Esophagus muscularis mucosa (tissue), 3 donors: ENCODE measurements around the gene GNAT1.

Experiments used
- POLR2A ChIP-seq: fragments of 450-650 bp; IDR thresholded peaks from one replicate; pipeline ENCODE4 v1.6.1; 2017; ENCODE audit warnings: antibody characterized with exemption, moderate library complexity, mild to moderate bottlenecking, low read depth
- POLR2AphosphoS5 ChIP-seq, 2 donors: sonication (generic); formaldehyde crosslinking; IDR thresholded peaks; one replicate each; pipeline ENCODE4 v1.6.1; 2017; ENCODE audit warnings: antibody characterized with exemption in 2 of 2
- TF ChIP-seq, protein P1 (sequence below), 3 experiments: fragments of 200-600 bp in 2 of 3; fragments of 450-650 bp in 1 of 3; sonication (generic) in 2 of 3; IDR thresholded peaks; one replicate each; pipeline ENCODE4 v1.5.1; 2017 to 2019; ENCODE audit warnings: antibody characterized with exemption in 3 of 3, mild to moderate bottlenecking in 2 of 3, moderate library complexity in 1 of 3

DNA sequence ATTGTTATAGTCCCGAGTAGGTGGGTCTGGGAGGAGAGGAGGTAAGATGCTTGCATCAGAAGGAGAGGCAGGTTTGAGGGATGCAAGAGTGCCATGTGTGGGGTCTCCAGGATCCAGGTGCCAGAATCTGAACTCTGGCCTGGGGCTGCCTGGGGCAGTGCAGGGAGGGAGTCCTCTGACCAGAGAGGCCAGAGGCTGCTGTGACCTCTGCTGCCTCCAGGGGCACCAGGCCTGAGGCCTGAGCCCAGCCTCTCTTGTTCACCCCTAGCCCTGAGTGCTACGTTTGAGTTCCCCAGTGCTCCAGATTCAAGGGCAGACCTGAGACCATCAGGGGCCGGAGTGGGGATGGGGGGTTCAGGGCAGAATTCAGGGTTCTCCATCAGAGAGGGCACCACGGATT lies 21.1 kb downstream of the GNAT1 start:
- TF ChIP-seq, protein P1, sequence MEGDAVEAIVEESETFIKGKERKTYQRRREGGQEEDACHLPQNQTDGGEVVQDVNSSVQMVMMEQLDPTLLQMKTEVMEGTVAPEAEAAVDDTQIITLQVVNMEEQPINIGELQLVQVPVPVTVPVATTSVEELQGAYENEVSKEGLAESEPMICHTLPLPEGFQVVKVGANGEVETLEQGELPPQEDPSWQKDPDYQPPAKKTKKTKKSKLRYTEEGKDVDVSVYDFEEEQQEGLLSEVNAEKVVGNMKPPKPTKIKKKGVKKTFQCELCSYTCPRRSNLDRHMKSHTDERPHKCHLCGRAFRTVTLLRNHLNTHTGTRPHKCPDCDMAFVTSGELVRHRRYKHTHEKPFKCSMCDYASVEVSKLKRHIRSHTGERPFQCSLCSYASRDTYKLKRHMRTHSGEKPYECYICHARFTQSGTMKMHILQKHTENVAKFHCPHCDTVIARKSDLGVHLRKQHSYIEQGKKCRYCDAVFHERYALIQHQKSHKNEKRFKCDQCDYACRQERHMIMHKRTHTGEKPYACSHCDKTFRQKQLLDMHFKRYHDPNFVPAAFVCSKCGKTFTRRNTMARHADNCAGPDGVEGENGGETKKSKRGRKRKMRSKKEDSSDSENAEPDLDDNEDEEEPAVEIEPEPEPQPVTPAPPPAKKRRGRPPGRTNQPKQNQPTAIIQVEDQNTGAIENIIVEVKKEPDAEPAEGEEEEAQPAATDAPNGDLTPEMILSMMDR (IDR thresholded peaks at IDR 0.05) = no peak
- TF ChIP-seq POLR2AphosphoS5 (IDR thresholded peaks at IDR 0.05) (no peak), POLR2A (no peak)
